ENCODE measurements around the gene PHLDA3.

Gene PHLDA3

GRCh38 chr1:201424146-201424545, 44.8 kb downstream of the PHLDA3 start:
- no peak for DNase-seq
- Mint-ChIP-seq H3K27ac (no peak overlapping the region), H3K36me3 (ENCODE audit: low read depth) (no peaks in the 10 kb centered on the region), H3K9me3 (no peaks in the 10 kb centered on the region), H3K4me1 (peaks cover 3% of the 10 kb centered on the region), H3K27me3 (peaks cover 6% of the 10 kb centered on the region), H3K4me3 (no peak overlapping the region)
- ATAC-seq, result no peak

- no peak for ATAC-seq
Observed at GRCh38 chr1:201423655-201424054, 45.3 kb downstream of the PHLDA3 start.

GRCh38 chr1:201422436-201423030, 46.5 kb downstream of the PHLDA3 start:
- Mint-ChIP-seq H3K9me3 (no peaks in the 10 kb centered on the region), H3K4me3 (no peak overlapping the region), H3K27me3 (peaks cover 7% of the 10 kb centered on the region), H3K36me3 (ENCODE audit: low read depth) (no peaks in the 10 kb centered on the region), H3K4me1 (peaks cover 3% of the 10 kb centered on the region), H3K27ac (no peak overlapping the region)
- ATAC-seq (no peak), DNase-seq (no peak)

More at GRCh38 chr1:201423655-201424054, 45.3 kb downstream of the PHLDA3 start:
- Mint-ChIP-seq H3K27ac (no peak overlapping the region), H3K36me3 (ENCODE audit: low read depth) (no peaks in the 10 kb centered on the region), H3K4me1 (peaks cover 3% of the 10 kb centered on the region), H3K4me3 (no peak overlapping the region), H3K27me3 (peaks cover 6% of the 10 kb centered on the region), H3K9me3 (no peaks in the 10 kb centered on the region)
- no peak for DNase-seq

- peaks cover 8% of the 10 kb centered on the region for H3K27me3 Mint-ChIP-seq
- peaks cover 3% of the 10 kb centered on the region for H3K4me1 Mint-ChIP-seq
- no peaks in the 10 kb centered on the region for H3K36me3 Mint-ChIP-seq (ENCODE audit: low read depth)
- no peaks in the 10 kb centered on the region for H3K9me3 Mint-ChIP-seq
- DNase-seq (no peak), ATAC-seq (no peak)
- H3K27ac Mint-ChIP-seq, result no peak overlapping the region
- no peak overlapping the region for H3K4me3 Mint-ChIP-seq
Observed at GRCh38 chr1:201422026-201422425, 47.0 kb downstream of the PHLDA3 start.

- DNase-seq, result no peak
- Mint-ChIP-seq H3K9me3 (no peaks in the 10 kb centered on the region), H3K36me3 (ENCODE audit: low read depth) (no peaks in the 10 kb centered on the region), H3K27me3 (peaks cover 7% of the 10 kb centered on the region), H3K4me3 (no peak overlapping the region), H3K4me1 (peaks cover 2% of the 10 kb centered on the region), H3K27ac (no peak overlapping the region)
- ATAC-seq, result no peak
Observed at GRCh38 chr1:201421041-201421440, 47.9 kb downstream of the PHLDA3 start.

GRCh38 chr1:201420608-201421002, 48.4 kb downstream of the PHLDA3 start:
- no peak overlapping the region for H3K27ac Mint-ChIP-seq
- no peaks in the 10 kb centered on the region for H3K4me1 Mint-ChIP-seq
- H3K27me3 Mint-ChIP-seq, result peaks cover 6% of the 10 kb centered on the region
- no peaks in the 10 kb centered on the region for H3K36me3 Mint-ChIP-seq (ENCODE audit: low read depth)
- H3K4me3 Mint-ChIP-seq, result no peak overlapping the region
- DNase-seq, result no peak
- no peaks in the 10 kb centered on the region for H3K9me3 Mint-ChIP-seq
- ATAC-seq, result no peak

- Mint-ChIP-seq H3K4me3 (no peak overlapping the region), H3K9me3 (no peaks in the 10 kb centered on the region), H3K4me1 (no peaks in the 10 kb centered on the region), H3K36me3 (ENCODE audit: low read depth) (no peaks in the 10 kb centered on the region), H3K27me3 (peaks cover 6% of the 10 kb centered on the region), H3K27ac (no peak overlapping the region)
- ATAC-seq, result no peak
- no peak for DNase-seq
Observed at GRCh38 chr1:201419746-201420607, 49.0 kb downstream of the PHLDA3 start.

- no peak overlapping the region for H3K4me3 Mint-ChIP-seq
- no peaks in the 10 kb centered on the region for H3K9me3 Mint-ChIP-seq
- no peaks in the 10 kb centered on the region for H3K4me1 Mint-ChIP-seq
- peaks cover 6% of the 10 kb centered on the region for H3K27me3 Mint-ChIP-seq
- no peak for DNase-seq
- no peaks in the 10 kb centered on the region for H3K36me3 Mint-ChIP-seq (ENCODE audit: low read depth)
- no peak for ATAC-seq
- no peak overlapping the region for H3K27ac Mint-ChIP-seq
Observed at GRCh38 chr1:201419256-201419655, 49.7 kb downstream of the PHLDA3 start.

GRCh38 chr1:201418461-201418860, 50.5 kb downstream of the PHLDA3 start:
- H3K9me3 Mint-ChIP-seq, result no peaks in the 10 kb centered on the region
- no peak for DNase-seq
- H3K4me1 Mint-ChIP-seq, result no peaks in the 10 kb centered on the region
- H3K27me3 Mint-ChIP-seq, result peaks cover 6% of the 10 kb centered on the region
- H3K36me3 Mint-ChIP-seq (ENCODE audit: low read depth), result no peaks in the 10 kb centered on the region
- no peak overlapping the region for H3K4me3 Mint-ChIP-seq
- no peak overlapping the region for H3K27ac Mint-ChIP-seq
- no peak for ATAC-seq
